ENCODE results near the gene DOCK9.

DOCK9 gene

DNA sequence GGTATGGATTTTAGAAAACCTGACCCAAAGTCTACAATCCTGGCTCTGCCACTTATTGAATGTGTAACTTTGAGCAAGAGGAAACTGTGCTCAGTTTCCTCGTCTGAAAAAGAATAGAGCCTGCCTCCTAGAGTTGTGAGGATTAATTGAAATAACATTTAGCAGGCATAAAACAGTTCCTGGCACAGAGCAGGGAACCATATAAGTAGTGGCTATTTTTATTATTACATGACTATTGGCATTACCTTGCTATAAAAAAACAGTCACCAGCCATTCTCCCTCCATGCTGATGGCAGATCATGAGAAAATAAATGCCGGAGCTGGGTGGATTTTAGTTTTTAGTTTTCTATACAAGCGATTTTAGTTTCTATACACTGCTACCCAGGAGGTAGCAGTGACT lies 5.8 kb downstream of the DOCK9 start:
- Histone ChIP-seq H3K27me3 (ENCODE audit: control insufficient read depth in 1 of 2, insufficient read depth in 2 of 2, low read length in 2 of 2) (no peaks in the 10 kb centered on the region), H3K4me1 (ENCODE audit: insufficient read depth, low read length) (peaks cover 55% of the 10 kb centered on the region), H3K36me3 (ENCODE audit: insufficient read depth, low read length) (no peaks in the 10 kb centered on the region), H3K4me3 (ENCODE audit: low read depth in 1 of 2, low read length in 2 of 2) (no peak overlapping the region), H3K9me3 (ENCODE audit: low read length) (no peaks in the 10 kb centered on the region), H3K27ac (ENCODE audit: low read depth, low read length) (peak overlapping the region; percentile 21), H3K9ac (ENCODE audit: low read length) (no peak overlapping the region)

DNA sequence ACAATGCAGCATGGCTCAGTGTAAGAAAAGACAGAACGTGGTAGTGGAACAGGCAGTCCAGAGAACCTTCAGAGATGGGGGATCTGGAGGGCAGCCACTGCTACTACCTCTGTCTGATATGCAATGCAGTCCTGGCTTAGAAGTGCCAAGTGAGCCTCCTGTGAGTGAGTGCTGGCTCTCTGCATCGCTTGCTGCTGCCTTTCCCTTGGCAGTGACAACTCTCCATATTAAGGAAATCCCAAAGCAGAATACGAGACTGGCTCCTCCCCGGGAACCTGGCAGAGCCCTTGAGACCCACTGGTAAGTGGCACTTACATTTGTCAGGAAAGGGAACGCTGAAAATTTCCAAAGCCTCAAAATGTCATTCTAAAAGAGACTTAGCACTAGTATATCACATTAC lies 7.5 kb downstream of the DOCK9 start:
- H3K36me3 ChIP-seq (ENCODE audit: insufficient read depth, low read length) = no peaks in the 10 kb centered on the region
- H3K4me3 ChIP-seq (ENCODE audit: low read depth in 1 of 2, low read length in 2 of 2) = no peak overlapping the region
- no peak overlapping the region for H3K9ac ChIP-seq (ENCODE audit: low read length)
- H3K4me1 ChIP-seq (ENCODE audit: insufficient read depth, low read length) = peaks cover 45% of the 10 kb centered on the region
- H3K9me3 ChIP-seq (ENCODE audit: low read length) = no peaks in the 10 kb centered on the region
- no peaks in the 10 kb centered on the region for H3K27me3 ChIP-seq (ENCODE audit: control insufficient read depth in 1 of 2, insufficient read depth in 2 of 2, low read length in 2 of 2)
- H3K27ac ChIP-seq (ENCODE audit: low read depth, low read length) = no peak overlapping the region

DNA sequence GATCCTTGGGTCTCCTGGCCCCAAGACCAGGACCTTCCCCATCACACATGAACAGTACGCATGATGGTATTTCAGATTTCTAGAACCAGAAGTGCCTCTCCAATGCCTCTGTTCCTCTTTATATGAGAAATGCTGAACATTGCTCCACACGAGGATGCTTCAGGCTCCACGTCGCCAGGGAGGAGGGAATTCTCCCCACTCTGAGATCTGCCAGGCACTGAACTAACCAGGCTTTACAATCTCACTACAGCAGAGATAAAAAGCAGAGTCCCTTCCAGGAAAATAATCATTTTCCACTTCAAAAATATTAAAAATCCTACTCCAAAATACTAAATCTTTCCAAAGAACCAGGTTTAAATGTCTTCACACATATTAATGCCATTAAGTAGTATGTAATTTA lies 10.4 kb downstream of the DOCK9 start:
- no peaks in the 10 kb centered on the region for H3K9me3 ChIP-seq (ENCODE audit: low read length)
- H3K27ac ChIP-seq (ENCODE audit: low read depth, low read length) = no peak overlapping the region
- H3K9ac ChIP-seq (ENCODE audit: low read length) = no peak overlapping the region
- H3K4me3 ChIP-seq (ENCODE audit: low read depth in 1 of 2, low read length in 2 of 2) = no peak overlapping the region
- H3K27me3 ChIP-seq (ENCODE audit: control insufficient read depth in 1 of 2, insufficient read depth in 2 of 2, low read length in 2 of 2) = no peaks in the 10 kb centered on the region
- no peaks in the 10 kb centered on the region for H3K36me3 ChIP-seq (ENCODE audit: insufficient read depth, low read length)
- peaks cover 54% of the 10 kb centered on the region for H3K4me1 ChIP-seq (ENCODE audit: insufficient read depth, low read length)

DNA sequence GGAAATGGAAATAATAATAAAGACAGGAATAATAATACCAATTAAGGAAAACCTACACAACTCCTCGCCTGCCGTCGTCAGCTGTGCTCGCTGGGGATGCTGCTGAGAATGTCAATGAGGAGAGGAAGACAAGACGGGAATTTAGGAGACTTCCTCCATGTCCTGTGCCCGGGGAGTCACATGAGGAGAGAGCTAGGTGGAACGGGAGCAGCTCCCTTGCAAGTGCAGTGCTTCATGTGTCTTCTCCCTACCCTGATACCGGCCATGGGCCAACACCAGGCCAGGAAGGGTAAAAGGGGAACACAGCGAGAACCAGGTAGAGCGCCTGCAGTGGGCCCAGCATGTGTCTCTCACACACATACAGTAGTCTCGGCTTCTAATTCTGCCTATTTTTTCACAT lies 11.8 kb downstream of the DOCK9 start:
- H3K36me3 ChIP-seq (ENCODE audit: insufficient read depth, low read length) = no peaks in the 10 kb centered on the region
- no peaks in the 10 kb centered on the region for H3K27me3 ChIP-seq (ENCODE audit: control insufficient read depth in 1 of 2, insufficient read depth in 2 of 2, low read length in 2 of 2)
- H3K4me3 ChIP-seq (ENCODE audit: low read depth in 1 of 2, low read length in 2 of 2) = no peak overlapping the region
- peaks cover 55% of the 10 kb centered on the region for H3K4me1 ChIP-seq (ENCODE audit: insufficient read depth, low read length)
- H3K9ac ChIP-seq (ENCODE audit: low read length) = no peak overlapping the region
- no peaks in the 10 kb centered on the region for H3K9me3 ChIP-seq (ENCODE audit: low read length)
- no peak overlapping the region for H3K27ac ChIP-seq (ENCODE audit: low read depth, low read length)

DNA sequence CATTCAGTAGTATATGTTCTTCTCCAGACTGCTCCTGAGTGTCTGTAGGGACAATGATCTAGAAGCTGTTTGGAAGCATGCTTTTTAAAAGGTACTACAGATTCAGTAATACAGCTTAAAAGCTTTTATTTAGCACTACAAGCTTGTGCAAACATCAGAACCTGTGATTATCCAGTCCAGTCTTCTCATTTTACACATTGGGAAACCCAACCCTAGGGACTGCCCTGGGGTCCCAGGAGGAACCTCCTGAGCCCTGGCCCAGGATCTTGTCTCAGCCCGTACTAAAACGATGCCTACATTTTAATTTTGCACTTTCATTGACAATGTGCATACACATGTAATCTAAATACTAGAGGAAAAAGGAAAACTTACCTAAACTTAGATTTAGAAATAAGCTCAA lies 12.5 kb downstream of the DOCK9 start:
- Histone ChIP-seq H3K27ac (ENCODE audit: low read depth, low read length) (no peak overlapping the region), H3K4me1 (ENCODE audit: insufficient read depth, low read length) (peaks cover 55% of the 10 kb centered on the region), H3K9me3 (ENCODE audit: low read length) (no peaks in the 10 kb centered on the region), H3K4me3 (ENCODE audit: low read depth in 1 of 2, low read length in 2 of 2) (no peak overlapping the region), H3K36me3 (ENCODE audit: insufficient read depth, low read length) (no peaks in the 10 kb centered on the region), H3K9ac (ENCODE audit: low read length) (no peak overlapping the region), H3K27me3 (ENCODE audit: control insufficient read depth in 1 of 2, insufficient read depth in 2 of 2, low read length in 2 of 2) (no peaks in the 10 kb centered on the region)

DNA sequence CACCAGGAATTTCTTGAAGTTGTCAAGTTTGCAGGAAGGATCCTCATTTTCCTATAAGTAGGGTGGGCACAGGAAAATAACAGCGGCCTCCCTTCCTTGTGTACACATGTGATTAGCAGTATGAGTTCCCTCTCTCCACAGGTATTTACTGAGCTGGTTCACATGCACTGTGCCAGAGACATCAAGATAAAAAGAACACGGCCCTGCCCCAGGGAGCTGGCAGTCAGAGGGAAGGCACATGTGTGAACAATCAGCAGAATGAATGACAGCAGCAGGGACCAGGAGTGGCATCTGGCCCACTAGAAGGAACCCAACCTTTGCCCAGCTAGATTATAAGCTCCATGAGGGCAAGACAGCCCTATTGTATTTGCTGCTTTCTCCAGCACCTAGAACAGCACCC lies 13.9 kb downstream of the DOCK9 start:
- H3K4me1 ChIP-seq (ENCODE audit: insufficient read depth, low read length) = peaks cover 58% of the 10 kb centered on the region
- no peak overlapping the region for H3K4me3 ChIP-seq (ENCODE audit: low read depth in 1 of 2, low read length in 2 of 2)
- H3K27ac ChIP-seq (ENCODE audit: low read depth, low read length) = no peak overlapping the region
- H3K27me3 ChIP-seq (ENCODE audit: control insufficient read depth in 1 of 2, insufficient read depth in 2 of 2, low read length in 2 of 2) = no peaks in the 10 kb centered on the region
- no peaks in the 10 kb centered on the region for H3K9me3 ChIP-seq (ENCODE audit: low read length)
- H3K36me3 ChIP-seq (ENCODE audit: insufficient read depth, low read length) = no peaks in the 10 kb centered on the region
- H3K9ac ChIP-seq (ENCODE audit: low read length) = no peak overlapping the region

DNA sequence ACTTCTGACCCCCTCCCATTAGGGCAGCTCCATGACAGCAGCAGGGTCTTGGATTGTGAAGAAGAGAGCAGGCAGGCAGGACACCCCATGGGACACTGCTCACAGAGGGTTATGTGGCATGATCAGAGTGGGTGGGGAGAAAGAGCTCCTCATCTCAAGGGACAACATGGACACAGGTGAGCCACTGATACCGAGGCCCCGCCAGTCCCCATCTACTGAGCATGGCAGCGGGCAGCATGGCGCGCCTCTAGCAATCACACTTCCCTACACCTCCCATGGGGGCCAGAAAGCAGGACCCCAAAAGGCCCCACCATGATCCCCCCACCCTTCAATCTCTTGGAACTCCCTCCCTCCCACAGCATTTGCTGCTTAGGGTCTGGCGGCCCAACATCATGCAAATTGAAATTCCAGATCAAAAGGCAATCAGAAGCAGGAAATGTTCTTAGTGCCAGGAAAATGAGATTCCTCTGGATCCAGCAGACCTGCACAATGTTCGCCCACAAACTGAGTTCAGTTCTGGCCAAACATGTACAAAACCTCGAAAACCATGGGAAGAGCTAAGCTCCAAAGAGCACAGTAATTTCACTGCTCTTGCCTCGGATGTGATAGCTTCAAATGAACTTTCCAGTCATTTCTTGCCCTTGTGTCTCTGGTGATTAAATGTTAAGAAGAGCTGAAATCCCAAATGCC lies 14.8 kb downstream of the DOCK9 start:
- Histone ChIP-seq H3K9me3 (ENCODE audit: low read length) (no peaks in the 10 kb centered on the region), H3K27ac (ENCODE audit: low read depth, low read length) (no peak overlapping the region), H3K4me3 (ENCODE audit: low read depth in 1 of 2, low read length in 2 of 2) (no peak overlapping the region), H3K9ac (ENCODE audit: low read length) (no peak overlapping the region), H3K36me3 (ENCODE audit: insufficient read depth, low read length) (no peaks in the 10 kb centered on the region), H3K27me3 (ENCODE audit: control insufficient read depth in 1 of 2, insufficient read depth in 2 of 2, low read length in 2 of 2) (no peaks in the 10 kb centered on the region), H3K4me1 (ENCODE audit: insufficient read depth, low read length) (peaks cover 59% of the 10 kb centered on the region)

DNA sequence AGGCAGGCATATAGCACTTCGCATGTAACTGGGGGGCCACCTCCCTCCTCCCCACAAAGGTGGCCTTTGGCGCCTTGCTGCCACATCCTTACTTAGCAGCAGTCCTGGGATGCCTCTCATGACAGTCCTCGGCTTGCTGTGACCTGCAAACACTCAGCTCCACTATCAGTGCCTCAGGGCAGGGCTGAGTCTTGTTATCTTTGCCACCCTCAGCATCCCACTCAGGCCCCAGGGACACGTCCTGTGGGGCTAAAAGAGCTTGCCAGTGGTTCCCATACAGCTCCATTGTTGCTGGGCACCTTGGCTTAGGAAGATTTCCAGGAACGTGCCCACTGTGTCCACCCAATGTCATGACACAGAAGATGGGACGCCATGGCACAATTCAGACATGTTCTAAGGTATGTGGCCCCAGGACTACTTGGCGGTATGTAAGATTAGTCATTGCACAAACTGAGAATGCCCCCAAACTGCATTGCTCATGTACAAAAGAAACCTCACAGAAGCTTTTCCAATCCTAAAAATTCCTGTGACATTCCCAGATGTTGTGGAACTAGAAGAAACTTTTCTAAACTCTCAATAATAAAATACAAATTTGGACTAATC lies 16.3 kb downstream of the DOCK9 start:
- Histone ChIP-seq H3K27ac (ENCODE audit: low read depth, low read length) (no peak overlapping the region), H3K4me1 (ENCODE audit: insufficient read depth, low read length) (peaks cover 47% of the 10 kb centered on the region), H3K9ac (ENCODE audit: low read length) (no peak overlapping the region), H3K4me3 (ENCODE audit: low read depth in 1 of 2, low read length in 2 of 2) (no peak overlapping the region), H3K27me3 (ENCODE audit: control insufficient read depth in 1 of 2, insufficient read depth in 2 of 2, low read length in 2 of 2) (no peaks in the 10 kb centered on the region), H3K9me3 (ENCODE audit: low read length) (no peaks in the 10 kb centered on the region), H3K36me3 (ENCODE audit: insufficient read depth, low read length) (no peaks in the 10 kb centered on the region)

DNA sequence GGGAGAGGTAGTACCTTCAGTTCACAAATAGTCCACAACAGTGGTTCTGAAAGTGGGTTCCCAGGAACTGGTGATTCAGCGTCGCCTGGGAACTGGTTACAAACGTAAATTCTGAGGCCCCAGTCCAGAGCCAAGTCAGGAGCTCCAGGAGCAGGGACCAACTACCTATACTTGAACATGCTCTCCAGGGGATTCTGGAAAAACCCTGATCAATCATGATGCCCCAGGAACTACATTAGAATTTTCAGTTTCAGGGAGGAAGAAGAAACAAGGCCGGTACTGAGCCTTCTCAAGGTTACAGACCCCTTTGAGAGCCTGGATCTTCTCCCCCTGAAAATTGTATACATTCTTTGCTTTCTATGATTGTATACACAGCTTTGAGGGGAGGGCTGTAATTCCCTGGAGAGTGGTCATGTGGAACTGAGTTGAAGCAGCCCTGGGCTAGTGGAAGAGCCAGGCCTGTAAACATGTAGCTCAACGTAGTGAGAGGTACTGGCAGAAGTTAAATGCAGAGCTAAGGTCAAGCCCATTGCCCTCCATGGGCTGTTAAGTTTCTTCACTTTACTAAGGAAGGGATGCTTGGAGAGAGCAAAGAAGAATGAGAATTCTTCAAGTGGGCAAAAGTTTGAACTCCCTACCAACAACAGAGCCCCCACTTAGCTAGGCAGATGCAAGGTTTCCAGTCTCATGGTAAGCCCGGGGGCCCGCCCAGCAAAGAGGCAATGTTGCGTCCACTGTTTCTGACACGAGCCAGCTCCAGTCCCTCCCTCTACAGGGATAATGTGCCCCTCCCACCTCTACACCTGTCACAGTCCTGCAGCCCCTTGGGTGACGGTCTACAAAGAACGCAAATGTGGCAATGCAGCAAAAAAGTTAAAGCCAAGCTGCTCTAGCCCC lies 17.0 kb downstream of the DOCK9 start:
- no peak overlapping the region for H3K9ac ChIP-seq (ENCODE audit: low read length)
- no peaks in the 10 kb centered on the region for H3K9me3 ChIP-seq (ENCODE audit: low read length)
- H3K4me1 ChIP-seq (ENCODE audit: insufficient read depth, low read length) = peaks cover 47% of the 10 kb centered on the region
- H3K4me3 ChIP-seq (ENCODE audit: low read depth in 1 of 2, low read length in 2 of 2) = no peak overlapping the region
- H3K27me3 ChIP-seq (ENCODE audit: control insufficient read depth in 1 of 2, insufficient read depth in 2 of 2, low read length in 2 of 2) = no peaks in the 10 kb centered on the region
- H3K27ac ChIP-seq (ENCODE audit: low read depth, low read length) = no peak overlapping the region
- H3K36me3 ChIP-seq (ENCODE audit: insufficient read depth, low read length) = no peaks in the 10 kb centered on the region

DNA sequence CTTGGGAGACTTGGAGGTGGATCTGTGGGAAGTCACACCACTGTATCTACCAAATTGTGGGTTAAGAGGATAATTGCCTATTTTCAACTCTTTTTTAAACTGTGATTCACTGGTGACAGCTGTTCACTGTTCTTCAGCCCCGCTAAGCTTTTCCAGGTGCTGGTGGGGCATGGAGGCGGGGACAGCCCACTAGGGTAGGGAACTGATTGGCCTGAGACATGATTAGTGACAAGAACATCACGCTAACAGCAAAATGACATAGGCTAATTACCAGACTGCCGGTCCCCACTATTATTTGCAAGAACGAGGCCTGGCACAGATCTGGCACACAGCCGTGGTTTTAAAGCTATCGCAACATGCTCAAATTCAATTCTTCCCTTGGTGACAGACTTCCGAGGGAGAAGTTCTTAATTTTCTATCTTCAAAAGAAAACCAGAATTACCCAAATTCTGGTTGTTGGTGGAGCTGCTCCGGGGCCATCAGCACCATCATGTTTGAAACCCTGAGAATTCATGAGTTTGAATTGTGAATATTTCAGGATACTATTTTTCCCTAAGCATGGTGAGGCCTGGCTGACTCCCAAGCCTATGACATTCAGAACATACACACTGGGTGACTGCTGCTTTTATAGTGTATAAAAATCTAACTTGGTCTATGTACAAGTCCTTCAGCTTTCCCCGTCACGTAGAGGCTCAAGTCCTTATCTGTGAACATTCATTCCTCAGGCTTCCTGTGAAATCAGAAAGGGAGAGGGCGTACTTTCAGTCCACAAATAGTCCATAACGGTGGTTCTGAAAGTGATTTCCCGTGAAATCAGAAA lies 17.9 kb downstream of the DOCK9 start:
- Histone ChIP-seq H3K27me3 (ENCODE audit: control insufficient read depth in 1 of 2, insufficient read depth in 2 of 2, low read length in 2 of 2) (no peaks in the 10 kb centered on the region), H3K4me1 (ENCODE audit: insufficient read depth, low read length) (peaks cover 47% of the 10 kb centered on the region), H3K36me3 (ENCODE audit: insufficient read depth, low read length) (no peaks in the 10 kb centered on the region), H3K4me3 (ENCODE audit: low read depth in 1 of 2, low read length in 2 of 2) (no peak overlapping the region), H3K9ac (ENCODE audit: low read length) (no peak overlapping the region), H3K9me3 (ENCODE audit: low read length) (no peaks in the 10 kb centered on the region), H3K27ac (ENCODE audit: low read depth, low read length) (no peak overlapping the region)

DNA sequence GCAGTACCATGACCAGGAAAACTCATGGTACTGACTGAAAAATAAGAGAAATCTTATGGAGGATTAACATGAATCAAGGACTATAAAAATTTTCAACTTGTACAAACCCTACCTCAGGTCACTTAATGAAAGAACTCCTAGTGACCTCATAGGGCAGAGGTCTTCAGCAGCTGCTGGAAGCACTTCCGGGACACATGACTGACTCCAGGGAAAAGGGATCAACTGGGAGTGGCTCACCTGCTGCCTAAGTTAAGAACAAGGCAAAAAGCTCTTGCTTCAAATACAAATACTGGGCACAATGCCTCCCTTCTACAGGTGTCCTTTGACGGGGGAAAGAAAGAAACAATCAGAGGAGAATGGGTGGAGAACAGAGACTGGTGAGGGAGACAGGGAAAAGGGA lies 18.6 kb downstream of the DOCK9 start:
- Histone ChIP-seq H3K9me3 (ENCODE audit: low read length) (no peaks in the 10 kb centered on the region), H3K27me3 (ENCODE audit: control insufficient read depth in 1 of 2, insufficient read depth in 2 of 2, low read length in 2 of 2) (no peaks in the 10 kb centered on the region), H3K4me3 (ENCODE audit: low read depth in 1 of 2, low read length in 2 of 2) (no peak overlapping the region), H3K9ac (ENCODE audit: low read length) (no peak overlapping the region), H3K4me1 (ENCODE audit: insufficient read depth, low read length) (peaks cover 47% of the 10 kb centered on the region), H3K36me3 (ENCODE audit: insufficient read depth, low read length) (peaks cover 2% of the 10 kb centered on the region), H3K27ac (ENCODE audit: low read depth, low read length) (no peak overlapping the region)
